B cell (primary cell): ENCODE data around the gene NTPCR.

Experiments
- EZH2 ChIP-seq: IDR thresholded peaks from 2 replicates; pipeline ENCODE4 v1.6.1; 2012; ENCODE audit warnings: borderline replicate concordance, low read depth, mild to moderate bottlenecking, moderate library complexity, low read length; ENCODE audit not compliant: insufficient read depth, poor library complexity, severe bottlenecking
- TF ChIP-seq, protein P1 (sequence below): fragments of 200-600 bp; IDR thresholded peaks from one replicate; pipeline ENCODE4 v1.8.0; 2022; ENCODE audit warnings: antibody characterized with exemption, mild to moderate bottlenecking

GRCh38 chr1:232974971-232975370, 24.6 kb downstream of the NTPCR start:
- TF ChIP-seq, protein P1, sequence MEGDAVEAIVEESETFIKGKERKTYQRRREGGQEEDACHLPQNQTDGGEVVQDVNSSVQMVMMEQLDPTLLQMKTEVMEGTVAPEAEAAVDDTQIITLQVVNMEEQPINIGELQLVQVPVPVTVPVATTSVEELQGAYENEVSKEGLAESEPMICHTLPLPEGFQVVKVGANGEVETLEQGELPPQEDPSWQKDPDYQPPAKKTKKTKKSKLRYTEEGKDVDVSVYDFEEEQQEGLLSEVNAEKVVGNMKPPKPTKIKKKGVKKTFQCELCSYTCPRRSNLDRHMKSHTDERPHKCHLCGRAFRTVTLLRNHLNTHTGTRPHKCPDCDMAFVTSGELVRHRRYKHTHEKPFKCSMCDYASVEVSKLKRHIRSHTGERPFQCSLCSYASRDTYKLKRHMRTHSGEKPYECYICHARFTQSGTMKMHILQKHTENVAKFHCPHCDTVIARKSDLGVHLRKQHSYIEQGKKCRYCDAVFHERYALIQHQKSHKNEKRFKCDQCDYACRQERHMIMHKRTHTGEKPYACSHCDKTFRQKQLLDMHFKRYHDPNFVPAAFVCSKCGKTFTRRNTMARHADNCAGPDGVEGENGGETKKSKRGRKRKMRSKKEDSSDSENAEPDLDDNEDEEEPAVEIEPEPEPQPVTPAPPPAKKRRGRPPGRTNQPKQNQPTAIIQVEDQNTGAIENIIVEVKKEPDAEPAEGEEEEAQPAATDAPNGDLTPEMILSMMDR, result no peak
- no peak for TF ChIP-seq EZH2
